NCI-H2171 treated with DMSO at 0.1 percent for 48 hours (cell line): ENCODE measurements around the gene DPM2.

Experiments used
- DNase-seq: peaks from one replicate; lab custom pipeline; 2025; lab: John Stamatoyannopoulos, UW

DPM2 gene

GRCh38 chr9:127898433-127899127, 39.1 kb downstream of the DPM2 start:
- peak; percentile 30 for DNase-seq

GRCh38 chr9:127897193-127897692, 40.4 kb downstream of the DPM2 start:
- DNase-seq, result peak; percentile 66

DNA sequence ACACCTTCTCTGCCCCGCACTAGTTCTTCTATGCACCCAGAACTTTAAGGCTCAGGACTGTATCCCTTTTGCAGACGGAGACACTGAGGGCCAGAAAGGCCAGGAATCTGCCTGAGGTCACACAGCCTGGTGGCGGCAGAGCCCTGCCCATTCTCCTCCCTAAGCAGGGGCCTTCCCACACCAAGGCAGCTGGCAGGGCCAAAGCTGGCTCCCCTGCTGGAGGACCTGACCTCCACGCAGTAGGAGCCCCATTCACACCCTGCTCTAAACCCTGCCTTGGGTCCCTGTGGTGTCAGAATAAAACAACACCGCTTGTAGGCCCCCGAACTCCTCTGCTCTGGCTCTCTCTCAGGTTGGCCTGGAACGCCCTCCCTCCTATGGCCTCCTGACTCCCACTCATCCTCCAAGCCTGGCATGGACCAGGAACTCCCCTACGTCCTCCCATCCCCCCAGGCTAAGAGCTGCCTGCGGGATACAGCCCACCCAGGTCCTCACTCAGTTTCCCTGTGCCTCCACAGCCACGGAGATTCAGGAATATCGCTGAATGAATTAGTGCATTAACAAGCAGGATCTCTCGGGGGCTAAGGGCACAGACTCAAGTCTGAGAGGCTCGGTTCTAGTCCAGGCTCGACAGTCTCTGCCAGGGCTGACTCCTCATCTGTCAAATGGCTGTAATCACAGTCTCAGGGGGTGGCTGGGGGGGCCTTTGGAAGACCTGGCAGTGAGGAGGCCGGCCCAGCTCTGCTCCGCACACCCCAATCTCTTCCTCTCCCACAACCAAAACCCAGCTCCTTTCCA, 41.1 kb downstream of the DPM2 start:
- DNase-seq, result no peak

GRCh38 chr9:127895811-127896210, 41.8 kb downstream of the DPM2 start:
- no peak for DNase-seq

- DNase-seq, result no peak
These were observed 44.3 kb downstream of the DPM2 start for GRCh38 chr9:127893392-127893791.

DNA sequence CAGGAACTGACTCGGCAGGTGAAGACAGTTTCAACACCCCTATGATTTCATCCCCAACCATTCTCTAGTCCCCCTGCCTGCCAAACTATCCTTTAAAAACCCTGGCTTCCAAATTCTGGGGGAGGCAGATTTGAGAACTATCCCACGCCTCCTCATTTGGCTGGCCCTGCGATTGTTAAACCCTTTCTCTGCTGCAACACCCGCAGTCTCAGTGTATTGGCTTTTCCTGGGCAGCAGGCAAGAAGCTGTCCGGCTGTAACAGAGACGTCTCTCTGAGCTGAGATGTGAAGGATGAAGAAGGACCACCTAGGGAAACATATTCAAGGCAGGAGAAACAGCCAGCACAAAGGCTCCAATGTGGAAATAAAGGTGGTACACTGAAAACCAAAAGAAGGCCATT, 44.8 kb downstream of the DPM2 start:
- no peak for DNase-seq

GRCh38 chr9:127890053-127890452, 47.6 kb downstream of the DPM2 start:
- no peak for DNase-seq

DNA sequence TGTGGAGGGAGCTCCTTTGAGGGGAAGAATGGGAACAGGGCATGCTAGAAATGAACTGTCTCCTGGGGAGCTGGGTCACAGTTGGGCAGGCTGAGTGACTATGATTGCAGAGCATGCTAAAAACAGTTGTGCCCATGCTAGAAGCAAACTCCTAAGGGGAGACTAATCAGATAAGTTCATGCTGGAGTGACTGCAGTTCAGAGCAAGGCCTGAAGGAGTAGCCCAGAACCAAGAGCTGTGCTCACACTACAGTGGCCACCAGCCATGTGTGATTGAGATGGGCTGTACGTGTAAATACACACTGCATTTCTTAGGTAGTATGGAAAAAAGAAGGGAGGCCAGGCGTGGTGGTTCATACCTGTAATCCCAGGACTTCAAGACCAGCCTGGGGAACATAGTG, 49.9 kb downstream of the DPM2 start:
- no peak for DNase-seq

- DNase-seq, result no peak
These were observed 51.2 kb downstream of the DPM2 start for GRCh38 chr9:127886401-127886972.

GRCh38 chr9:127885508-127886281, 52.0 kb downstream of the DPM2 start:
- no peak for DNase-seq
